Measurements from ENCODE around the gene CHRNA4.

The CHRNA4 gene

DNA sequence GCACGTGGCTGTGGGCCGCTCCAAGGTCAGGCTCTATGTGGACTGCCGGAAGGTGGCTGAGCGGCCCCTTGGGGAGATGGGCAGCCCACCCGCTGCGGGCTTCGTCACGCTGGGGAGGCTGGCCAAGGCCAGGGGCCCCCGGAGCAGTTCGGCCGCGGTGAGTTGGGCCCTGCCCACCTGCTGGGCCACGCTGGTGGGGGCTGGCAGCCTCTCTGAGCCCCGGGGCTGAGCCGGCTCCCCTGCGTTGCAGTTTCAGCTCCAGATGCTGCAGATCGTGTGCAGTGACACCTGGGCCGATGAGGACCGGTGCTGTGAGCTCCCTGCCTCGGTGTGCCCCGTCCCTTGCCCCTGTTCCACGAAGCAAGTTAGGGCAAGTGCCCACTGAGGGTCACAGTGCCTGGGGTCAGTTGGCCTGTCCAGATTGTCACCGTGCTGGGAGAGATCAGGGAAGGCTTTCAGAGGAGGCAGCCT is 41.1 kb downstream of the CHRNA4 start:
- no peak for DNase-seq (ENCODE audit: low read depth)

DNA sequence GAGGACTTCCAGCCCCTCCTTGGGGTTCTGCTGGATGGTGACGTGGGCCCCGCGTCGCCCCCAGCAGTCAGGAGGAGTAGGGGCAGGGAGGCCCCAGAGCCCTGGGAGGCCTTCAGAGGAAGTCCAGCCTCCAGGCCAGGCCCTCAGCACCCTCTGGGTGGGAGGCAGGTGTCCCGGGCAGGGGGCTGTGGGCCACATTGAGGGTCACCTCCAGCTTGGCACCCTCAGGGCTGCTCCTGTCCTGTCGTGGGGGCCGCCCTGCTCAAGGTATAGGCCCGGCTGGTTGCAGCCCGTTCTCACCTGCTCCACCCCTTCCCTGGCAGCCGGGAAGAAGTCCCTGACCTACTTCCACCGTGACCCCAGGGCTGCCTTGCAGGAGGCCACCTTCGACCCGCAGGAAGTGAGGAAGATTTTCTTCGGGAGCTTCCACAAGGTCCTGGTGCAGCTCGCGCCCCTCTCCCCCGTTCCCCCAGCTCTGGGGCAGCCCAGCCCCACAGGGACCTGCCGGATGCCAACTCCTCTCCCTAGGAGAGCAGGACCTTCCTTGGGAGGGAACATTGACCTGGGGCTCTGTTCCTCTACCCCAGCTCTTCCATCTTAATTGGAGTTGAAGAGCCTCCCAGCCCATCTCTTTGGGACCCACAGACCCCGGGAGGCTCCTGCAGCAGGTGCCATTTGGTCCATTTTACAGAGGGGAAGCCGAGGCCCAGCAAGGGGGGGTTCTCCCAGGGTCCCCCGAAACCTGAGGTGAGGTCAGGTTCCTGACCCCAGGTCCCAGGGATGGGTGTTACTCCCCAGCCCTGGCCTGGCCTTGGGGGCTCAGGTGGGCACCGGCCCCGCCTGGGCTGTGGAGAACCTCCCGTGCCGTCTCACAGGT is 41.7 kb downstream of the CHRNA4 start:
- no peak for DNase-seq (ENCODE audit: low read depth)

DNA sequence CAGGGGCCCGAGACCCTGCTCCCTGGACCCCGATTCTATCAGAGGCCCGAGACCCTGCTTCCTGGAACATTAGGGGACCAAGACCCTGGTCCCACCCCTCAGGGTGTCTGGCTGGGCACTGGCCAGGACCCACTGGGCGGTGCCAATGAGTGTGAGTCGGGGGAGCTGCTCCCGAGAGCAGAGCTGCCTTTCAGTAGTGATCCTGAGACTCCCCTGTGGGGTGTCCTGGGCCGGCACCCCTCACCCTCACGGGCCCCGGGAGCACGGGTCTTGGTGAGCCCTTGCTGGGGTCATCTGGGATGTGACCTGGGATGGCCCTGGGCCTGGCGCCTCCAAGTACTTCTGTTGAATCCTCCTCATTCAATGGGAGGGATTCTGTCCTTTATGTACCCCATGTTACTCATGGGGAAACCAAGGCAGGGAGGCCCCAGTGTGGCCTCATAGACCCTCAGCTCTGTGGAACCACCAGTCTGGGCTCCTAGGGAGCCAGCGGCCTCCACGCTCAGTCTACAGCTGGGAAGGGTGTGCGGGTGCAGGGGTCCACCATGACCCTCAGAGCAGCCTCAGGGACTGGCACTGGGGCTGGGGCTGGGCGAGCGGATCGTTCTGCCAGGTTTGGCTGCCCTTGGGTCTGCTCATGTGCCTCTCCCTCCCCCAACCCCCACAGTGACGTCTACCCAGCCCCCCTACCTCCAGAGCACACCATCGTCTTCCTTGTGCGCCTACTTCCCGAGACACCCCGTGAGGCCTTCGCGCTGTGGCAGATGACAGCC is 42.6 kb downstream of the CHRNA4 start:
- no peak for DNase-seq (ENCODE audit: low read depth)

DNA sequence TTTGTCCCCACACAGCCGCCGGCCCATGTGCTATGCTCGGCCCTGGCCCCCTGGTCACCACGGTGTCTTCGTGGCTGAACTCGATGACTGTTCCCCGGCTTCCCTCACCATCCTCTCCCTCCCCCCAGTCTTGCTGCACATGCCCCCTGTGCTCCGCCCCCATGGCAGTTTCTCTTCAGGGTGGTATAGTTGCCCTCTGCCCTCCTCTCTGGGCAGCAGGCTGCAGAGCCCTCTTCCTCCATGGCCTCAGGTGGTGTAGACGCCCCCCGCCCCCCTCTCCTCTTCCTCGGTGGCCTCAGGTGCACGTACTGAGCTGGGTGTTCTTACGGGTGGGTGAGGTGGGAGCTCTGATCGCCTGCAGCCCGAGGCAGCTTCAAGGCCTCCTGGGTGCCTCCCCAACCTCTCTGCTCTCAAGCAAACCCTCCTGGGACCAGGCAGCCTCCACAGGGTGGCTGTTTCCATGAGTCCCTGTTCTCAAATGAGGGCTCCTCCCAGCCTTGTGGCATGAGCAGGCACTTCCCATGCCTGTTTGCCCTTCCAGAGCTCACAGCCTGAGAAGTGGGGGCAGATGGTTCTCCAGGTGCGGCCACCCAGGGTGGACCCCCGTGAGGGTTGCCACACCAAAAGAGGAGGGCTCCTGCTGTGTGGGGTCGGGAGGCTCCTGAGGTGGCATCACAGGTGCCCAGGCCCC is 43.4 kb downstream of the CHRNA4 start:
- DNase-seq (ENCODE audit: low read depth) = no peak

- DNase-seq (ENCODE audit: low read depth) = no peak
These were observed 44.1 kb downstream of the CHRNA4 start for GRCh38 chr20:63317061-63317460.

DNA sequence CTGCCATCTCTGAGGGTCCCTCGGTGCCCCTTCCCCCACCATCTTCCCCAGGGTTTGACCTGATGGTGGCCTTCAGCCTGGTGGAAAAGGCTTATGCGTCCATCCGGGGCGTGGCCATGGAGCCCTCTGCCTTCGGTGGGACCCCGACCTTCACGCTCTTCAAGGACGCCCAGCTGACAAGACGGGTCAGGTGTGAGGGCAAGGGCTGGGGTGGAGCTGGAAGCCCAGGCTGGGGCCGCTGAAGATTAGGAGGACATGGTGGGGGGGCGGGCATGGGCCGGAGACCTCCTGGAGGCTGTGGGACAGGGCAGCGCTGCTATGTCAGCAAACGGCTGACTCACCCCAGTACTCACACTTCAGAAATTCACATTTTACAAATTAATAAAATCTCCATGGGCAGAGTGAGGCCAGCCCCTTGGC is 44.6 kb downstream of the CHRNA4 start:
- no peak for DNase-seq (ENCODE audit: low read depth)

DNA sequence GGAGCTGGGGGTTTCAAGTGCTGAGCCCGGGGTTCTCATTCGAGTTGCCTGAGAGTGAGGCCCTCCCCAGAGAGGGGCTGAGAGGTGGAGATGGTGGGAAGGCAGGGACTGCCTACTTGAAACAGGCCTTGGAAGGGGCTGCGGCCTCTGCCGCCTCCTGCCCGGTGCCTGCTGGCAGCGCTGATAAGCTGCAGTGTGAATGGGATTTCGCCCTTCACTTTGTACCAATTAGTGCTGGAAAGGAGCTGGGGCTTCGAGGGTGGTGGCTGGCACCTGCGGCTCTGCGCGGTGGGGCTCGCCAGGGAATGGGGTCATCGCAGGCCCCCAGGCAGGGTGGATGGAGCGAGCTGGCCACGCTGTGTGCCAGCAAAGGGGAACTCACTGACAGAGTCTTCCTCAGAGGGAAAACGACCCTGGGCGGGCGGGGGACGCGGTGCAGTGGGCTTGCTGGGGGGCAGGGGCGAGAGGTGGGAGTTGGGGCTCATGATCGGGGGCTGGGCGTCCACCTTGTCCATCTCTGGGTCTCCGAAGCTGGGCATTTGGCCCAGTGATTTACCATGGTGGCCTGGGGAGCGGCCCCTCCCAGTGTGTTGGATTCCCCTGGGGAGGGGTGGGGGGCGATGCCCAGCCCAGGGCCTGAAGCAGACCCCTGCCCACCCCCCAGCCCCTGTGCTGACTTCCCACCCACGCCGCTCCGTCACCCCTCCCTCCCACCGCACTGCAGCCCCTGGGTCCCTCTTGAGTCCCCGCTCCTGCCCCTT is 45.2 kb downstream of the CHRNA4 start:
- DNase-seq (ENCODE audit: low read depth) = no peak

DNA sequence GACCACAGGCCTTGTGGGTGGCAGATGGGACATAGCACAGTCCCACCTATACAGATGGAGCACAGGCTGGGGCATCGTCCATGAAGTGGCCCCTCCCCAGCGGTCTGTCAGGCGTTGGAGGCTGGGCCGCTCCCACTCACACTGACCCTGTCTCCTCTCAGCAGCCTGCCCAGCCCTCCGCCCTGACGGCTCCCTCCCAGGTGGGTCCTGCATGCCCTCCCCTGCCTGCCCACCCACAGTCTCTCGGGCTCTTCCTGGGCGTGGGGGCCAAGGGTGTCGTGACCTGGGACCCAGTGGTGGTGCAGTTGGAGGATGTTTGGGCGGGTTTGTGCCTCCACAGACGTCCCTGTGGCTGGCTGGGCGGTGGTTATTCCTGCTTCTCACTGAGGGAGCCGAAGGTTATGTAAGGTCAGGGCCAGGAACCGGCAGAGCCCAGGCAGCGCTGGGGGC is 45.9 kb downstream of the CHRNA4 start:
- no peak for DNase-seq (ENCODE audit: low read depth)

DNA sequence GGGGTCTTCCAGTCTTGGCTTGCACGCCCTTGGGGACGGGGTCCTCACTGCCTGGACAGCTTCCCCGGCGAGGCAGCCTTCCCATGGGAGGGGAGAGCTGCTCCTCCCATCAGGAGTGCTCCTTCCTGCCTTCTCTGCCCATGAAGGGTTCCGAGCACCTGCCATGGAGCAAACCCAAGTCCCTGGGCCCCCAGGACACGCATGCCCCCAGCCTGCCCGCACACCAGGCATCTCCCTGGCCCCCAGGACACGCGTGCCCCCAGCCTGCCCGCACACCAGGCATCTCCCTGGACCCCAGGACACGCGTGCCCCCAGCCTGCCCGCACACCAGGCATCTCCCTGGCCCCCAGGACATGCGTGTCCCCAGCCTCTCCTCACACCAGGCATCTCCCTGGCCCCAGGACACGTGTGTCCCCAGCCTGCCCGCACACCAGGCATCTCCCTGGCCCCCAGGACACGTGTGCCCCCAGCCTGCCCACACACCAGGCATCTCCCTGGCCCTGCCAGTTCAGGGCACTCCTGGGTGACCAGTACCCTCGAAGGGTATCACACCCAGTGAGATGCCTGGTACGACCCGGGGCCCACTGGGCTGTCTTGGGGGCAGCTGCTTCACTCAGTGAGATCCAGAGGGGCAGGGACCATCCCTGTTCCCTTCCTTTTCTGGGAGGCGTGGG is 46.4 kb downstream of the CHRNA4 start:
- no peak for DNase-seq (ENCODE audit: low read depth)

DNA sequence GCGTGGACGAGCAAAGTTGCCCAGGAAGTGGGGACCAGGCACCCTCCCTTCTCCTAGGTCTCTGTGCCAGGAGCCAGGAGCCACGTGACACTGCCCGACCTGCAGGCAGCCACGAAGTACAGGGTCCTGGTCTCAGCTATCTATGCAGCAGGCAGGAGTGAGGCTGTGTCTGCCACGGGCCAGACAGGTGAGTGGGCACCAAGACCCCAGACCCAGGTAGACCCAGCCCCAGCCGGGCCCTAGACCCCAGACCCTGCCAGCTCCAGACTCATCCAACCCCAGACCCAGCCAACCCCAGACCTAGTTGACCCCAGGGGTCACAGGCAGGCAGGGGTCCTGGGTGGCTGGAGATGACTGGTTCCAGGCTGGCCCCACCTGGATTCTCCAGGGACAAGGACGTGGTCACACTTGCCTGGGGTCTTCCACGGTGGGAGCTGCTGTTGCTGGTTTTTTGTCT is 47.1 kb downstream of the CHRNA4 start:
- DNase-seq (ENCODE audit: low read depth) = no peak

DNA sequence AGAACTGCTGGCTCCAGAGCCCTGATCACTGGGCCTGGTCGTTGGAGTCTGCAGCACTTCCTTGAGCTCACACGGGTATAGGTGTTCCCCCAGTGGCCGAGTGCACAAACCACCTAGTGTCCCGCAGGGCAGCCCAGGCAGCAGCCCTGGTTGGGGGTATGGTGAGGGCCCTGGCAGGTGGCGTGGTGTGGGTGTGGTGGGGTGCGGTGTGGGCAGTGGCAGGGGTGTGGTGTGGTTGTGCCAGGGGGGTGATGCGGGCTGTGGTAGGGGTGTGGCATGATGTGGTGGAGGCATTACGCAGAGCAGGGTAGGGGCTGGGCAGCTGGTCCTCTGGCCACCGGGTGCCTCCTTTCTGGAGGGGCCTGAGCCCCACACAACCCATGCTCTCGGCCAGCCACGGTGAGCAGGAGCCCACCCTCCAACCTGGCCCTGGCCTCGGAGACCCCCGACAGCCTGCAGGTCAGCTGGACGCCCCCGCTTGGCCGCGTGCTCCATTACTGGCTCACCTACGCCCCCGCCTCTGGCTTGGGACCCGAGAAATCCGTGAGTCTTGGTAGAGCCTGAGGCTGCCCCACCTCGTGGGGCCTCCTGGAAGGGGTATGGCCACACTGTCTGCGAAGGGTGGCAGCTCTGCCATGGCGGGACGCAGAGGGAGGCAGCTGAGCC is 47.7 kb downstream of the CHRNA4 start:
- DNase-seq (ENCODE audit: low read depth) = no peak

DNA sequence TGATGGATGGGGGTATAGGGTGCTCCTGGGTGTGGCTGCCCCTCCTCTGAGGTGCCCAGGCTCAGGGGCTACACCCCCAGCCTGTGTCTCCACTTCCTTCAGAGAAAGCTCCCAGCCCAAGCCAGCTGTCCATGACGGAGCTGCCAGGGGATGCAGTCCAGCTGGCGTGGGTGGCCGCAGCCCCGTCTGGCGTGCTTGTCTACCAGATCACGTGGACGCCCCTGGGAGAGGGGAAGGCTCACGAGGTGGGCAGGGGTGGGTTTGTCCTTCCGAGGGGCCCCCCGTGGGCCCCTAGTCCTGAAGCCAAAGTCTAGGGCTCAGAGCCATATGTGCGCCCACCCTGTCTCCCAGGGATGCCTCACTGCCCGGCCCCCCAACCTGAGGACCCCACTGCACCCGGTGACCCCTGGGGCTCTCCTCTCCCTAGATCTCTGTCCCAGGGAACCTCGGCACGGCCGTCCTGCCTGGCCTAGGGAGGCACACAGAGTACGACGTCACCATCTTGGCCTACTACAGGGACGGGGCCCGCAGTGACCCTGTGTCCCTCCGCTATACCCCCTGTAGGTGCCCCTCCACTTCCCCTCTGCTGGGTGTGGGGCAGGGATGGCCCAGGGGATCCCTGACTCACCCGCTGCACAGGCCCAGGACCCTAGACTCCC is 48.3 kb downstream of the CHRNA4 start:
- no peak for DNase-seq (ENCODE audit: low read depth)

DNA sequence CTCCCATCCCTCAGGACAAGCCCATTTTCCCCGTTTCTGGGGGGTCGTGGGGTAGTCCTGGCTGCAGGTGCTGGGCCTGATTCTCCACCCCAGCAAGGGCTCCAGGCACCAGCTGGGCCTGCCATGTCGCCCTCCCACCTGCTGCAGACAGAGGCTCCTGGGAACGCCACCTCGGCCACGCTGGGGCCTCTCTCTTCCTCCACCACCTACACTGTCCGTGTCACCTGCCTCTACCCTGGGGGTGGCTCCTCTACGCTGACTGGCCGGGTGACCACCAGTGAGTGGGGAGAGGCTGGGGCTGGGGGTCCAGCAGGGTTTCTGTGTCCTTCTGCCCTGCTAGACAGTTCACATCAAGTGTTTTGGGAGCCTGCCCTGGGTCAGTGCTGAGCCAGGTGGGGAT is 48.9 kb downstream of the CHRNA4 start:
- DNase-seq (ENCODE audit: low read depth) = no peak

- no peak for DNase-seq (ENCODE audit: low read depth)
These were observed 49.3 kb downstream of the CHRNA4 start for GRCh38 chr20:63311833-63312243.

GRCh38 chr20:63311186-63311832 is 49.8 kb downstream of the CHRNA4 start:
- DNase-seq (ENCODE audit: low read depth) = no peak

DNA sequence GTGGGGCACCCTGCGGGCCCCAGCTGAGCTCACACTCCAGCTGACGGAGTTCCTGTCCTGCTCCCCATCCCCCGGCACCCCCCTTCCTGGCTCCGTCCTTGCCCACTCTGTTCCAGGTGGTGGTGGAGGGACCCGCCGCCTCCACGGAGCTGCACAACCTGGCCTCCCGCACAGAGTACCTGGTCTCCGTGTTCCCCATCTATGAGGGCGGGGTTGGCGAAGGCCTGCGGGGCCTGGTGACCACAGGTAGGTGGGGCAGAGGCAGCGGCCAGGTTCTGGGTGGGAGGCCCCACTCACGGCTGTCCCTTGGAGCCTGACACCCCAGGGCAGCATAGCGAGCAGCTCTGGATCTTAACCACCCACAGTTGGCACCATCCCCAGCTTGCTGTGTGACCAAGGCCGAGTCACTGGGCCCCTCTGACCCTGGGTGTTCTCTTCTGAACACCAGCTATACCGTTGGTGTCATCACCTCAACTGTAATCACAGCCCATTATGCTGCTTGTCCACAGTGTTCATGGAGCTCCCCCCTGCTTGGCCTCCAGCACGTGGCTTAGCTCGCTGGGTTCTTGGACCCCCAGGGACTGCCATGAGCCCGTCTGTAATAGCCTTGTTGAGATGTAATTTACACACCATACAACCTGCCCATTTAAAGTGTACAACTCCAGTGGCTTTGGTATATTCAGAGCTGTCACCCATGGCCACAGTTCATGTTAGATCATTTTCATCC is 50.7 kb downstream of the CHRNA4 start:
- DNase-seq (ENCODE audit: low read depth) = no peak

GRCh38 chr20:63309261-63310071 is 51.7 kb downstream of the CHRNA4 start:
- peak; percentile 18 for DNase-seq (ENCODE audit: low read depth)

Measured in activated T-cell treated with anti-CD3 and anti-CD28 coated beads for 1 hour (primary cell).